GM12878 (cell line): ENCODE data around the gene GRIN2A. TPM values are rescaled to one million over a fixed set of nuclear protein-coding genes. Genes with fewer than 3 reads are reported as not detected.

Source experiments
- ATAC-seq: fragments of 200-7000 bp; cut with Tn5 transposase; 3 replicates; pipeline ENCODE4 v1.9.1; 2020; ENCODE audit warnings: mild to moderate bottlenecking, moderate library complexity
- BruUV-seq: library from RNA; stranded (reverse); fragments of 400-500 nt; replicated peaks from 2 replicates; lab custom pipeline; 2021; lab: Mats Ljungman, UMichigan
- CTCF ChIA-PET: fragments of 300-600 bp; sonication (Branson Sonifier 250); formaldehyde crosslinking; extraction: SDS; loops from one replicate; lab custom pipeline; 2021; ENCODE audit warnings: inconsistent platforms; lab: Yijun Ruan, JAX
- POLR2A ChIA-PET: fragments of 350-600 bp; formaldehyde crosslinking; extraction: SDS; loops from one replicate; lab custom pipeline; 2021; ENCODE audit warnings: inconsistent platforms; lab: Charles Lee
- RAD21 ChIA-PET: fragments of 300-600 bp; sonication (Branson Sonifier 250); formaldehyde crosslinking; loops from one replicate; lab custom pipeline; 2023; ENCODE audit warnings: antibody characterized with exemption; ENCODE audit not compliant: unreplicated experiment; lab: Charles Lee
- SMC1A ChIA-PET: fragments of 300-600 bp; sonication (Branson Sonifier 250); formaldehyde crosslinking; loops from one replicate; lab custom pipeline; 2023; ENCODE audit not compliant: unreplicated experiment, uncharacterized antibody; lab: Charles Lee
- DNase-seq: peaks from one replicate; pipeline ENCODE4 v3.0.0-alpha.2; 2011; ENCODE audit warnings: low read depth, low spot score
- FAIRE-seq: peaks from 3 replicates; lab custom pipeline; 2011; peaks lifted over from hg19 to GRCh38; lab: Jason Lieb, UNC
- H2AFZ ChIP-seq: 2 replicates; pipeline ENCODE4 v1.6.0; 2011; ENCODE audit warnings: low read depth, low read length, control low read depth; ENCODE audit not compliant: control insufficient read depth
- H3K27ac ChIP-seq: 2 replicates; pipeline ENCODE4 v1.5.1; 2011; ENCODE audit warnings: control low read depth; ENCODE audit not compliant: control insufficient read depth, insufficient read depth
- H3K27me3 ChIP-seq, 2 experiments: replicated peaks in 1 of 2; 2 replicates each; pipeline versions ENCODE4 v1.6.0 to v1.6.1; 2011; ENCODE audit warnings: low read length in 1 of 2; ENCODE audit not compliant: control insufficient read depth in 2 of 2, insufficient read depth in 2 of 2
- H3K36me3 ChIP-seq, 2 experiments: 2 replicates each; pipeline ENCODE4 v1.5.1; 2011; ENCODE audit warnings: low read length in 1 of 2; ENCODE audit not compliant: control insufficient read depth in 2 of 2, insufficient read depth in 2 of 2
- H3K4me1 ChIP-seq: 2 replicates; pipeline ENCODE4 v1.6.1; 2011; ENCODE audit warnings: mild to moderate bottlenecking, low read length, moderate library complexity, mixed read lengths; ENCODE audit not compliant: control insufficient read depth, insufficient read depth
- H3K4me2 ChIP-seq: 2 replicates; pipeline ENCODE4 v1.6.0; 2011; ENCODE audit warnings: control low read depth; ENCODE audit not compliant: control insufficient read depth, insufficient read depth
- H3K4me3 ChIP-seq: fragments of 200-600 bp; sonication (generic); 2 replicates; pipeline ENCODE4 v1.5.1; 2016
- H3K79me2 ChIP-seq: 2 replicates; pipeline ENCODE4 v1.6.0; 2011; ENCODE audit warnings: low read length; ENCODE audit not compliant: control insufficient read depth, insufficient read depth
- H3K9ac ChIP-seq: 2 replicates; pipeline ENCODE4 v1.8.0; 2011; ENCODE audit warnings: low read length, control low read depth, mixed read lengths; ENCODE audit not compliant: control insufficient read depth, insufficient read depth
- H3K9me3 ChIP-seq: replicated peaks from 3 replicates; pipeline ENCODE4 v1.5.1; 2011; ENCODE audit warnings: mild to moderate bottlenecking, low read length; ENCODE audit not compliant: control insufficient read depth, insufficient read depth
- H4K20me1 ChIP-seq: 2 replicates; pipeline ENCODE4 v1.6.0; 2011; ENCODE audit not compliant: control insufficient read depth, insufficient read depth
- ETV6 ChIP-seq, 2 experiments: fragments of 450-650 bp in 1 of 2; IDR thresholded peaks in 1 of 2; conservative IDR thresholded peaks in 1 of 2; 2 replicates each; pipeline ENCODE4 v1.6.1; 2014; ENCODE audit warnings: antibody characterized with exemption in 1 of 2, borderline replicate concordance in 1 of 2, low read depth in 1 of 2, mild to moderate bottlenecking in 1 of 2, moderate library complexity in 1 of 2
- GABPA ChIP-seq: IDR thresholded peaks from 2 replicates; pipeline ENCODE4 v1.6.1; 2014; ENCODE audit warnings: antibody characterized with exemption, low read depth, mild to moderate bottlenecking, inconsistent platforms
- NKRF ChIP-seq: fragments of 450-650 bp; conservative IDR thresholded peaks from 2 replicates; pipeline ENCODE4 v1.6.1; 2017; ENCODE audit warnings: mild to moderate bottlenecking, moderate library complexity
- NR2C1 ChIP-seq: fragments of 450-650 bp; IDR thresholded peaks from 2 replicates; pipeline ENCODE4 v1.6.1; 2017; ENCODE audit warnings: antibody characterized with exemption, mild to moderate bottlenecking, moderate library complexity
- PAX8 ChIP-seq: fragments of 450-650 bp; IDR thresholded peaks from 2 replicates; pipeline ENCODE4 v1.6.1; 2017; ENCODE audit warnings: mild to moderate bottlenecking, moderate library complexity
- RFX5 ChIP-seq: IDR thresholded peaks from 2 replicates; pipeline ENCODE4 v1.6.1; 2011; ENCODE audit warnings: low read depth, low read length, improper control_type of control experiment
- RUNX3 ChIP-seq: IDR thresholded peaks from 2 replicates; pipeline ENCODE4 v1.6.1; 2012; ENCODE audit warnings: low read length, inconsistent platforms
- SUPT20H ChIP-seq: IDR thresholded peaks from 2 replicates; pipeline ENCODE4 v1.6.1; 2011; ENCODE audit warnings: low read depth, mild to moderate bottlenecking, low read length, moderate library complexity, borderline replicate concordance; ENCODE audit not compliant: control insufficient read depth
- TAF1 ChIP-seq: IDR thresholded peaks from 2 replicates; pipeline ENCODE4 v1.6.1; 2011; ENCODE audit warnings: mild to moderate bottlenecking, low read depth, low read length, borderline replicate concordance
- ZBTB4 ChIP-seq: fragments of 450-650 bp; formaldehyde crosslinking; IDR thresholded peaks from 2 replicates; pipeline ENCODE4 v1.4.0; 2022; ENCODE audit warnings: mild to moderate bottlenecking, moderate library complexity
- WGBS: methylation state at CpG from one replicate; pipeline ENCODE4 v1.1.6; 2016; ENCODE audit warnings: low lambda C conversion rate; ENCODE audit not compliant: insufficient replicate concordance, insufficient coverage; ENCODE audit errors: missing lambda C conversion rate; 5-methylcytosine and 5-hydroxymethylcytosine counted together
- in situ Hi-C: fragments of 300-500 bp; cut with MboI; formaldehyde crosslinking; loops from 9 replicates; pipeline ENCODE4 v1.14.3; 2018; ENCODE audit warnings: mixed read lengths
- intact Hi-C: fragments of 100-400 bp; cut with micrococcal nuclease; formaldehyde crosslinking; loops from one replicate; pipeline ENCODE4 v1.14.2; 2022; ENCODE audit not compliant: unreplicated experiment
- polyA plus RNA-seq, 11 experiments: library from polyadenylated mRNA; depleted of rRNA in 4 of 11; unstranded in 6 of 11; stranded (reverse) in 5 of 11; fragments of >200 nt; fragmentation: Nextera tagmentation in 4 of 11; fragmentation: Illumina TruSeq in 1 of 11; extraction: Ambion mirVana in 4 of 11; extraction: Trizol in 1 of 11; gene quantifications; 1 replicate in 1 of 11; 2 replicates in 10 of 11; pipeline versions ENCODE4 v1.2.1 to v1.2.3, GENCODE V29; 2011 to 2016; ENCODE audit warnings: inconsistent platforms in 2 of 11, missing spikeins in 2 of 11, low read depth in 1 of 11
- total RNA-seq, 4 experiments: library from RNA; depleted of rRNA in 3 of 4; stranded (reverse); fragments of >200 nt in 3 of 4; fragmentation: Illumina TruSeq in 1 of 4; extraction: Trizol in 1 of 4; gene quantifications; 2 replicates each; pipeline versions ENCODE4 v1.2.1 to v1.2.3, GENCODE V29; 2013 to 2021
- TF ChIP-seq, protein P1 (sequence below), 3 experiments: IDR thresholded peaks in 2 of 3; conservative IDR thresholded peaks in 1 of 3; 2 replicates each; pipeline ENCODE4 v1.5.1; 2011; ENCODE audit warnings: low read depth in 3 of 3, low read length in 3 of 3, mild to moderate bottlenecking in 3 of 3, control low read depth in 2 of 3, moderate library complexity in 2 of 3, inconsistent platforms in 1 of 3, mixed read lengths in 1 of 3; ENCODE audit not compliant: control insufficient read depth in 2 of 3, insufficient read depth in 1 of 3; ENCODE audit errors: extremely low read depth in 1 of 3

The GRIN2A gene
- total and polyA plus RNA-seq, 10 of the 15 experiments (the other 5 are each of a cell fraction or from before 2014, with no cell fraction given), result 2.4 to 13.3 (median 7.3) TPM

GRCh38 chr16:9911231-9911630 is 271.0 kb downstream of the GRIN2A start:
- intact Hi-C loops, result loop anchor here (5.0 kb wide), 1 partner anchor 271 kb away; the partner anchor contains the start of gene GRIN2A
- POLR2A ChIA-PET, result interaction anchor here (0.5 to 1.1 kb wide), 4 partner anchors 11 to 944 kb away, joined by 3 to 5 read pairs (median 3); no protein-coding TSS in a partner anchor
- Histone ChIP-seq H3K4me2 (no peak overlapping the region), H3K9ac (no peak overlapping the region), H3K27ac (no peak overlapping the region), H3K9me3 (no peaks in the 10 kb centered on the region; the same call in 2 of the 3 replicates), H3K79me2 (no peaks in the 10 kb centered on the region), H3K4me3 (no peak overlapping the region)
- FAIRE-seq (no peak), DNase-seq (no peak)
- no TSS peak for BruUV-seq
- TF ChIP-seq NKRF, result no peak
- TF ChIP-seq ETV6 (conservative IDR thresholded peaks at IDR 0.05 in 1 of 2, IDR thresholded peaks at IDR 0.05 in 1 of 2; ENCODE audit: borderline replicate concordance in 1 of 2, low read depth in 1 of 2), result no peak
- TF ChIP-seq PAX8, result no peak
- no peak for TF ChIP-seq SUPT20H
- no peak for TF ChIP-seq TAF1
- no peak for TF ChIP-seq GABPA
- TF ChIP-seq, protein P1, sequence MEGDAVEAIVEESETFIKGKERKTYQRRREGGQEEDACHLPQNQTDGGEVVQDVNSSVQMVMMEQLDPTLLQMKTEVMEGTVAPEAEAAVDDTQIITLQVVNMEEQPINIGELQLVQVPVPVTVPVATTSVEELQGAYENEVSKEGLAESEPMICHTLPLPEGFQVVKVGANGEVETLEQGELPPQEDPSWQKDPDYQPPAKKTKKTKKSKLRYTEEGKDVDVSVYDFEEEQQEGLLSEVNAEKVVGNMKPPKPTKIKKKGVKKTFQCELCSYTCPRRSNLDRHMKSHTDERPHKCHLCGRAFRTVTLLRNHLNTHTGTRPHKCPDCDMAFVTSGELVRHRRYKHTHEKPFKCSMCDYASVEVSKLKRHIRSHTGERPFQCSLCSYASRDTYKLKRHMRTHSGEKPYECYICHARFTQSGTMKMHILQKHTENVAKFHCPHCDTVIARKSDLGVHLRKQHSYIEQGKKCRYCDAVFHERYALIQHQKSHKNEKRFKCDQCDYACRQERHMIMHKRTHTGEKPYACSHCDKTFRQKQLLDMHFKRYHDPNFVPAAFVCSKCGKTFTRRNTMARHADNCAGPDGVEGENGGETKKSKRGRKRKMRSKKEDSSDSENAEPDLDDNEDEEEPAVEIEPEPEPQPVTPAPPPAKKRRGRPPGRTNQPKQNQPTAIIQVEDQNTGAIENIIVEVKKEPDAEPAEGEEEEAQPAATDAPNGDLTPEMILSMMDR (IDR thresholded peaks at IDR 0.05 in 2 of 3, conservative IDR thresholded peaks at IDR 0.05 in 1 of 3; ENCODE audit: control insufficient read depth in 2 of 3, extremely low read depth in 1 of 3, insufficient read depth in 1 of 3, low read depth in 3 of 3, low read length in 3 of 3), result no peak
- TF ChIP-seq ZBTB4 (CRISPR knock-in tag), result no peak
- no peak for TF ChIP-seq RFX5
- TF ChIP-seq NR2C1, result no peak
- no peak for TF ChIP-seq RUNX3
- TF ChIP-seq, all 136 proteins: peak for 0
- ATAC-seq, result no peak
- Histone ChIP-seq H2AFZ (no peak overlapping the region), H3K36me3 (no peaks in the 10 kb centered on the region), H3K4me1 (peaks cover 25% of the 10 kb centered on the region), H3K27me3 (no peaks in the 10 kb centered on the region), H4K20me1 (no peaks in the 10 kb centered on the region)
- SMC1A ChIA-PET, result interaction anchor here (0.6 to 8.3 kb wide), 7 partner anchors 10 to 751 kb away, joined by 3 to 101 read pairs (median 4); no protein-coding TSS in a partner anchor
- in situ Hi-C loops, result no loop called here
- WGBS, result 76% methylated on average over 4 of the region's 4 CpGs
- CTCF ChIA-PET, result interaction anchor here (0.7 to 1.9 kb wide), 6 partner anchors 9 to 170 kb away, joined by 3 to 6 read pairs (median 3); no protein-coding TSS in a partner anchor
- RAD21 ChIA-PET, result interaction anchor here (1.3 to 6.8 kb wide), 3 partner anchors 17 to 44 kb away, joined by 3 to 85 read pairs (median 3); no protein-coding TSS in a partner anchor
